HG03108 (cell line): Measurements from ENCODE around the gene MAN1A2.
"Not testable (repeated sequence)": the region's sequence is repeated elsewhere in the genome, so short reads cannot be mapped to it uniquely, and the experiment has no call there.

Experiments
- ATAC-seq: cut with Tn5 transposase; IDR thresholded peaks from one replicate; pipeline ENCODE4 v1.9.1; 2021; ENCODE audit warnings: moderate library complexity; ENCODE audit not compliant: unreplicated experiment

MAN1A2 gene

DNA sequence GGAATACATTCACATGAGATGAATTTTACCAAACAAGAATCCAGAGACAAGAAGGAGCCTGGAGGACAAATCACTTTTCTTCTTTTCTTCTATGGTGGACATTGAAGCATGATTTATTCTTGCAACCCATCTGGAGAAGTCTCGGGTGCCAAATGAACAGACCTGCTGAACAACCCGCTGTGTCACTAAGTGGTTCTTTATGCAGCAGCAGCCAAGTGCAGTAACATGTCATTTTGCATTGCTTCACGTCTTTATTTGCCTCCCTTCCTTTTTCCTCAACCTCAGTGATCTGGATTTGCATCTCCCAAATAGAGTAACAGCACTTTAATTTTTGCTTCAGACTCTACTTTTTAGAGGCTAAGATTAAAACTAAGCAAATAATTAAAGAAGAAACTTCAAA, 188.6 kb downstream of the MAN1A2 start:
- no peak for ATAC-seq

DNA sequence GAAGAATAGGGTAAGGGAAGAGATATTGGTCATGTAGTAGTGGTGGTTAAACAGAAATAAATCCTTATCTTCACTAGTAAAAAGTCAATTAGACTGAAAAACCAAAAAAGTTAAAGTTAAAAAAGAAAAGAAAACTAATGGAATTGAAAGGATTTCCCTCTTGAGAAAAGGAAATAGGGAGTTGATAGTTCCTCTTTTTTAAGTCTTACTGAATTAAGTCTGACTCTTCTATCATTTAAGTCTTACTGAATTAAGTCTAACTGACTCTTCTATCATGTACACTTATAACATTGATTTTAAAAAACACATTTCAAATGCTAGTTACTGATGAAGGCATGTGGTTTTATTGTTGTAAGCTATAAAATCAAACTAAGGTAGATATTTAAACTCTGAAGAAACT, 189.1 kb downstream of the MAN1A2 start:
- ATAC-seq: no peak

DNA sequence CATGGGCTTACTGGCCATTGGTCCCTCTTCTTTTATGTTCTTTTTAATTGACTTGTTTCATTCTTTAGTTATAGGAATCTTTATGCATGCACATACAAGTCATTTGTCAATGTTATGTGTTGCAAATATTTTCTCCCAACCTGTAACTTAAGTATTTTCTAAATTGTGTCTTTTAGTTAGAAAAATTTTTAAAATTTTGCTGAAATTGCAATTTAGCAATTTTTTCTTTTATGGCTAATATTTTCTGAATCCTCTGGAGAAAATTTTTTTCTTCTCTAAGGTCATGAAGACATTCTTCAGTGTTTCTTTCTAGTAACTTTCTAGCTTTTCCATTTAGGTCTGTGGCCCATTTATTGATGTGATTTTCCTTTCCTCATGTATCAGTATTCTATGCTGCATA, 189.7 kb downstream of the MAN1A2 start:
- ATAC-seq: no peak

DNA sequence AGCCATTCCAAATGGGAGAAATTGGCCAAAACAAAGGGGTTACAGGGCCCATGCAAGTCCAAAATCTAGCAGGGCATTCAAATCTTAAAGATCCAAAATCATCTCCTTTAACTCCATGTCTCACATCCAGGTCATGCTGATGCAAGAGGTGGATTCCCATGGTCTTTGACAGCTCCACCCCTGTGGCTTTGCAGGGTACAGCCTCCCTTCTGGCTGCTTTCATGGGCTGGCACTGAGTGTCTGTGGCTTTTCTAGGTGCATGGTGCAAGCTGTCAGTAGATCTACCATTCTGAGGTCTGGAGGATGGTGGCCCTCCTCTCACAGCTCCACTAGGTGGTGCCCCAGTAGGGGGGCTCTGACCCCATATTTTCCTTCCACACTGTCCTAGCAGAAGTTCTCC, 191.2 kb downstream of the MAN1A2 start:
- ATAC-seq: not testable (repeated sequence)

DNA sequence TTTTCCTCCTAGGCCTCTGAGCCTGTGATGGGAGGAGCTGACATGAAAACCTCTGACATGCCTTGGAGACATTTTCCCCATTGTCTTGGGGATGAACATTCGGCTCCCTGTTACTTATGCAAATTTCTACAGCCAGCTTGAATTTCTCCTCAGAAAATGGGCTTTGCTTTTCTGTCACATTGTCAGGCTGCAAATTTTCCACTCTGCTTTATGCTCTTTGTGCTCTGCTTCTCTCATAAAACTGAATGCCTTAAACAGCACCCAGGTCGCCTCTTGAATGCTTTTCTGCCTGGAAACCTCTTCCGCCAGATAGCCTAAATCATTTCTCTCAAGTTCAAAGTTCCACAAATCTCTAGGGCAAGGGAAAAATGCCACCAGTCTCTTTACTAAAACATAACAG, 191.9 kb downstream of the MAN1A2 start:
- ATAC-seq: no peak

DNA sequence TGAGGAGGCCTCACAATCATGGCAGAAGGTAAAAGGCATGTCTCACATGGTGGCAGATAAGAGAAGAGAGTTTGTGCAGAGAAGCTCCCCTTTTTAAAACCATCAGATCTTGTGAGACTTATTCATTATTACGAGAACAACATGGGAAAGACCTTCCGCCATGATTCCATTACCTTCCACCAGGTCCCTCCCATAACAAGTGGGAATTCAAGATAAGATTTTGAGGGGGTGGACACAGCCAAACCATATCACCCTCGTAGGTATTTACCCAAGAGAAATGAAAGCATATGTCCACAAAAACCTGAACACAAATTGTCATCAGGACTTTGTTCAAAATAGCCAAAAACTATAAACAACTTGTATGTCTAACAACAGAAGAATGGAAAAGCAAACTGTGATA, 192.7 kb downstream of the MAN1A2 start:
- ATAC-seq: no peak

DNA sequence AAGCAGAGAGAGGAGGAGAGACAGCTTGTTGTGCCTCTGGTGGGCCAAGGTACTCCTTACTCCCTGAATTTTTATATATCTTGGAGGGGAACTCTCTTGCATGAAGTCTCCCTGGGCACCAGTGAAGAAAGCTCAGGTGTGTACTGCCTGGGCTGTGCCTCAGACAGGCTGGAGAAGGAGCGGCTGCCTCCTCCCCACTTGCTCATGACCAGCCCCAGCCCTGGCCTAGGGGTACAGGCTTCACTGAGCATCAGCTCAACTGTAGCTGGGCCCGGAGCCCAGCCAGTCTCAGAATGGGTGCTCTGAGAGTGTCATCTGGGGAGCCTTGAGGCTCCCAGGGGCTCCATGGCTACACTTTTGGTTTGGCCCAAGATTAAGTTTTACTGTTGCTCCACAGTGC, 193.8 kb downstream of the MAN1A2 start:
- ATAC-seq: no peak

DNA sequence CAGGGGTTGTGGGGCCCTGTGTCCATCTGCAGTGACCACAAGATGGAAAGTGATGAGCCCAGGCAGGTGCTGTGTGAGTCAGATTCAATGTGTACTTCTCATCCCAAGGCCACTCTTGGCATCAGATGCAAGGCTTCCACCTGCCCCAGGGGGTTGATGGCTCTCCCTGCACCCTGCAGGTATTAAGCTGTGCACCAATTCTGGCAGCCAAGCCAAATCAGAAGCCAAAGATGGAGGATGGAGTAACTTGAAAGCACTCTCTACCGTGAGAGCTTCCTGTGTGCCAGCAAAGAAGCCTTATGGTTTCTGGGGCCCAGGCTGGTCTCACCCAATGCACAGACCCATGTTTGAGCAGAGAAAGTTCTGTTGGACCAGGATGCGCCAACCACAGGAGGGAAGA, 194.3 kb downstream of the MAN1A2 start:
- ATAC-seq: no peak

DNA sequence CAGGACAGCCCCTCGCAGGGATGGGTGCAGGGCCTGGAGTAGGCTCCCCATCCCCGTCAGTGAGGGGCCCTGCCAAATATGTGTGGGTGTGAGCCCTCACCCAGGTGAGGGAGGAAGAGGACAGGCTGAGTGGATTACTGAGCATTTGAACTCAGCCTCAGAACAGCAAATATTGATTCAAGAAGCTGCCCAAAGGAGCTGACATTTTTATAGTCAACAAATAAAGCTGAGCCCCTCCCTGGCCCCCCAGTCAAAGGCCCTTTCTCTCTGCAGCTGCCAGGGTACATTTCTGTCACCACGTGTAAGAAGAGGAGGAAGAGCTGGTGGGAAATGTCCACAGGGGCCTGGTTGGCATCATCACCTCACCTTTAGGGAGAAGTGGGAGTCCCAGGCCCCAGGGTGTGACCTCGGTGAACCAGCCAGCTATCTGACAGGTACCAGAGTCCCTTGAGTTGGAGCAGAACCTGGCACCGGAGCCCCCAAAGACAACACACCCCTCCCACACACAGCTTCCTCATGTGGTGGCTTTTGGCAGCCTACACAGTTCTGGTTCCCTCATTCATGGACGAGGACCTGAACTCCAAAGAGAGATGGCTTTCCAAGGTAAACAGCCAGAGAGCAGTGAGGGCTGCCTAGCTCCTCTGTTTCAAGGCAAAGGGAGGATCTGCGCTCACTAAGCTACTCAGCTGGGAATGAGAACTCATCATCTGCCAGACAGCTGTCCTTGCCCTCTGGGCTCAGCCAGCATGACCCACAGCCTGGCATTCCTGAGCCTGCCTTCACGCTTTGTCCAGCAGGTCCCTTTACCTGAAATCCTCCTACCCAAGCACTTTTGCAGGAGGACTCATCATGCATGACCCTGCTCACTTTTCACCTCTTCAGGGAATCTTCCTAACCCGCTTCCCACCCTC, 195.6 kb downstream of the MAN1A2 start:
- ATAC-seq: no peak

DNA sequence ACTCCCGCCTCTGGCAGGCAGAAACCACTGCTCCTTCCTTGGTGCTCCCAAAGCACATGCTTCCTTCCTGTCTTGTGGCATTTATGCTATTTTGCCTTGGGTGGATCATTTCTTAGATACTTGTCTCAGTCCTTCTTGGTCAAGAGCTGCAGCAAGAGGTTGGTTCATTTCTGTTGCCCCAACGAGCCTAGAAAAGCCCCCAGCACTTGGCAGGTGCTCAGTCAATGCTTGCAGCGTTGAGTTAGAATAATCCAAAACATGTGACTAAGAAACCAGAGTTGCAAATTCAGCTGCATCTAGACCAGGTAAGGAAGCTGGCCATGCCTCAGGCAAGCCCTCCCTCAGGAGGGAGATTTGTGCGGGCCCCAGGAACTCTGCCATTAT, 196.2 kb downstream of the MAN1A2 start:
- no peak for ATAC-seq

DNA sequence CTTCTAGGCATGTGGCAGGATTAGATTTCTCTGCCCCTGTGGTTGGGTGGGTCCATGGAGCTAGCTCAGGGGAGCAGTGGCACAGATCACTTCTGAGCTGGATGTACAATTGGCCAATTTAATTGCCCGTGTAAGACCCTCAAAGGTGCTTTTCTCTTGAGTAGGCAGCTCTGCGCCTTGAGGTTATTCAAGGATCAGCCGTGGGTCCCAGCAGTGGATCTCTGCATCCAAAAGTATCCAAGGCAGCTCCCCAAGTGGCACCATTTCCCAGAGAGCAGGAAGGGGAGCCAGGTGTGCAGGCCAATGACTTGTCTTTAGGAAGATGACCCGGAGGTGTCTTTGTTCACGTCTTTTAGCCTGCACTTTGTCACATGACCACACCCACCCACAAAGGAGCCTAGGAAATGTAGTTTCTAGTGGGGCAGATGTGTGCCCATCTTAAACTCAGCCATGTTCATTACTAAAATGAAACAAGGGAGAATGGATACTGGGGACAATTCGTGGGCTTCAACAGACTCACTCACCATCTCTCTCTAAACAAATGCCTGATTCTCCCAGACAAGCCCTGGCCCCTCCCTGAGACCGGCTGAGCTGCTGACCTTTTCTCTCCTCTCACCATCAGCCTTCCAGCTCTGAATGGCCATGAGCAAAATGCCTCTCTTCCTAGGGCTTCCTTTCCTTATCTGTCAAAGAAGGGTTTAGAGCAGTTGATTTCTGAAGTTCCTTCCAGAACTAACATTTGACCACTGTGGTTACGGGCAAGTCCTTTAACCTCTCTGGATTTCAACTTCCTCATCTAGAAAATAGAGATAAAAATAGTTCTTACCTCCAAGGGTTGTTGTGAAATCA, 197.2 kb downstream of the MAN1A2 start:
- ATAC-seq: no peak

DNA sequence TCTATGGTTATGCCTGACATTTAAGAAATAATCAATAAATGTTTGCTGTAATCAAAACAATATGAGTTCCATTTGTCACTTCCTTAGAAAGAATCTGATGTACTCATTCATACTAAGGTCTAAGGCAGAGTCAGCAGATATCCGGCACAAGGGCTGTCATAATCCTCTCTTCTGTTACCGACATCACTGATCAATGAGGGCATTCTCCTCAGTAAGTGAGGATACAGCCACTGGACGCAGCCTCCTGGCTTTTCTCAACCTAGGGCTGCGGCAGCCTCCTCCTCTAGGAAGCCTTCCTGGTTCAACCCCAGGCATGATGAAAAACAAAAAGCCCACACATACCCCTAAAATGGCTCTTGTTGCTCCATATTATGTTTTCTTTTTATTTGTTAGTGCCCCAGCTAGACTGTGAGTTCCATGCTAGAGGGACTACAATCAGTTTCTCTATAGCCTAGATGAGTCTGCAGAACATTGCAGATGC, 197.9 kb downstream of the MAN1A2 start:
- no peak for ATAC-seq

DNA sequence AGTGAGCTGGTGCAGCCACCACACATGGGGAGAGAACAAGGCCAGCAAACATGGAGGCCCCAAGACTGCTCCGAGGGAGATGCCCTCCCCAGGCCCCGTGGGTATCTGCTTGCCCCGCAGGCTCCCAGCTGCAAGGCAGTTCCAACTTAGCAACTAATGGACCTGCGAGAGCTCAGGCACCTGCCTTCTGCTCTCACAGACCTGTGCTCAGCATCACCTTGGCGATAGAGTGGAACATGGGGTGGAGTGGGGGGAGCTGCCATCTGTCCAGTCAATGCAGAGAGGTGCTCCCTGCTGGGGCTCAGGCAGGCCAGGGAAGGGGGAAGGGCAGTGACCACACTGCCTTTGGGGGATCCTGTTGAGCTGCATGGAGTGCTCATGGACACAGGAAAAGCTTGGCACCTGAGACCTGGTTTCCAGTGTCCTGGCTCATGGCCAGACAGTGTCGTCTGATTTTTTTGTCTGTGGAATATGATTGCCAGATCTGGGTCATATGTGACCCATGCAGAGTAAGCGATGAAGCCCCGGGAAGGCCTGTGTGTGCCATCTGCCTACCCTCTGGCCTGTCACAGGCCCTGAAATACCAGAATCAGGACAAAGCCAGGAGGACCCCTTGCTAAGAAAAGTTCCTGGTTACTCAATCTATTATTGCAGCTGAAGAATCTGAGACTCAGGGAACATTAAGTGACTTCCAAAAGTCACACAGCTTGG, 198.7 kb downstream of the MAN1A2 start:
- no peak for ATAC-seq

DNA sequence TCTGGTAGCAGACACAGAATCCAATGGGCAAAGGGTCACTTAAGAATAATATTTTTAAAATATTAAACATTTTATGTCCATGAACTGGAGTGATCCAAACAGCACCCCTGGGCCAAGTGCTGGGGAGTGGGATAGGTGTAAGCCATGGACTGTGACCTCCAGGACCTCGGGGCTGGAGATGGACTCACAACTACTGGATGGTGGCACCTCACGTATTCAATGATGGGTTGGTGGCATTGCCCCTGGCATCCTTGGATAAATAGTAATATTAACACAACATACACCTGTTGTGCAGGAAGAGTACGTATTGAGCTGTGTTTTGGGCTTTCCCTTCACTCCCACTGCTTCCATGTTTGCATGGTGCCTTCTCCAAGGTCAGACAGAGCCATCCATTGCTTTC, 199.3 kb downstream of the MAN1A2 start:
- no peak for ATAC-seq

DNA sequence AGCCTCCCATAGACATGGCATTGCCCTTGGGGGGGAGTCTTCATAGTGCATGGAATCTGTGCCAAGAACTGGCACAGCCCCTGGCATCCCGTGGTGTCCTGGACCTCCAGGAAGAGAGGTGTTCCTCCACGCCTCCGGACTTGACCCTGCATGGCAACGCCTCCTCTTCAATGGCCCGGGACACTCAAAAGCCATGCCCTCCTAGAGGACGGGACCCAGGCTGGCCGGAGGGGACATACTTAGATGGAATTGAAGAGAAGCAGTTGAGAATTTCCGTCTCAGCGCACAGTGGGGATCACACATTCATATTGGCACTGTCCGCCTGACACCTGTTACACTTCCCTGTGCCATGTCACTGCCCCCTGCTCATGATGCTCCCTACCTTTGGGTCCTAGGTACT, 200.2 kb downstream of the MAN1A2 start:
- no peak for ATAC-seq

DNA sequence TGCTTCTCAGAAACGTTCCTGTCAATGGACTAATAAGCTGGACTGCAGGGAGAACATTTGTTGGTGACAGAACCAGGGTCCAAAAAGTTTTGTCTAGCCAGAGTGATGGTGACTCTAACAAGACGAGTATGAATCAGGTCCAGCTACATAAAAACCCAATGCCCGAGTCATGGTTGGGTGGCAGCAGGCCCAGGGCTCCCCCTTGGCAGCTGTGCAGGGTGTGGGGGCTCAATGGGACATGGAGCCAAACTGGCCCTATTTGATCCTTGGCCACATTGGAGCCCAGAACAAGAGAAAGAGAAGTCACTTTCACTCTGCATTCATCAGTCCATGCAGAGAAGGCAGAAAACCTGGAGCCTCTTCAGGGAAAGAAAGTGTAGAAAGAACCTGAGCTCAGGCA, 200.7 kb downstream of the MAN1A2 start:
- ATAC-seq: no peak

DNA sequence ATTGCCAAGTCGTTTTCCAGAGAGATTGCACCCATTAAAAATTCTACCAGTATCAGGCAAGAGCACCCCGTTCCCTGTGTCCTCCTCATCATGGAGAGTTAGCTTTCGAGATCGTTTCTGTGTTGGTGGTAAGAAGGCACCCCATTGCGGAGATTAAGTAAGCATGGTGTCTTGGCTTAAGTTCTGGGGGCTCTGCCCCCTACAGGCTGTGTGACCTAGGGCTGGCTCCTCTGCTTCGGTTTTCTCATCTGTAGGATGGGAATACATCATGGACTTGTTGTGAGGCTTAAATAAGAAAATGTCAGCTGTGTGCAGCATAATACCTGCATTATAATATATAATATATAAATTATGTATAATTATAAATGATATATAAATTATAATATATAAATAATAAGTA, 201.8 kb downstream of the MAN1A2 start:
- no peak for ATAC-seq

DNA sequence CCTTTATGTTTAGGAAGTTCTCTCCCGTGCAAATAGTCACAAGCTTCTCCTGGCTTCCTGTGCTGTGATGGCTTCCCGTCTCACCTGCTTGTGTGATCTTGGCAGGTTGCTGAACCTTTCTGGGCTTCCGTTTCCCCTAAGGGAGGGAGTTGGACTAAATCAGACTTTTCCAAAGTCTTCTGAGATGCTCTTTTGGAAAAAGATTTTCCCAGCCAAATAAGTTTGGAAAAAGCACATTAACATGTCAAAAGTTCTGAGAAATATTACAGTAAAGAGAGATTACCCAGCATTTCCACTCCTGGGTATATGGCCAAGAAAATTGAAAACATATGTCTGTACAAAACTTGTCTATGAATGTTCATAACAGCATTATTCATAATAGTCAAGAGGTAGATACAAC, 202.6 kb downstream of the MAN1A2 start:
- ATAC-seq: no peak

DNA sequence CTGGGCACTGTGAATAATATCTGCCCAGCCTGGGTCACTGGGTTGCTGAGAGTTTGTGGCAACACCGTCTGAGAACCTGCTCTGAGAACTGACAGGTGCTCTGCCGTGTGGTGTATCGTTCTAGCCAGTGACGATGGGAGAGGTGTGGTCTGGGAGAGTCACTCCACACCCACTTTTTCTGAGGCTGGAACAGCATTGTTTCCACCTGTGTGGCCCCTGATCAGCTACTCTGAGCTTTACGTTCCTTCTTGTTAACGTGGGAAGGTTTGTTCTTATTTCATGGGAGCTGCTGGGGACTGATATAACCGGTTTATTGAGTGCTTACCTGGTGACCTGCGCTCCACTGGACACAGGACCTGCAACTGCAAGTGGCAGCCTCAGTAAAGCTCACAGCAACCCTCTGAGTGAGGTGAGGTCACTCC, 203.8 kb downstream of the MAN1A2 start:
- no peak for ATAC-seq

DNA sequence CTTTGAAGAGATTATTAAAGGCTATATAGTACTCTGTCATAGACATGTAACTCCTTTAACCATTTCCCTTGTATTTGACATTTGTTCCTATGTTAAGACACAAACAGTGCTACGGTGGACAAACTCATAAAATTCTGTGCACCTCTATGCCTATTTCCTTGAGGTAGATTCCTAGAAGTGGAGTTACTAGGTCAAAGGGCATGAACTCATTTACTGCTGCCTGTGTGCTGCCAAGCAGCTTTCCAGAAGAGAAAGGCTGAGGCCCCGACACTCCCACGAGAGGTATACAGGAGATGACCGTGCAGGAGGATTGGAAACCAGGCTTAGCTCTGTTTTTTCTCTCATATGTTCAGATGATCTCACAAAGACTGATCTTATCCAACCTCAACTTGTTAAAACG, 204.2 kb downstream of the MAN1A2 start:
- no peak for ATAC-seq

DNA sequence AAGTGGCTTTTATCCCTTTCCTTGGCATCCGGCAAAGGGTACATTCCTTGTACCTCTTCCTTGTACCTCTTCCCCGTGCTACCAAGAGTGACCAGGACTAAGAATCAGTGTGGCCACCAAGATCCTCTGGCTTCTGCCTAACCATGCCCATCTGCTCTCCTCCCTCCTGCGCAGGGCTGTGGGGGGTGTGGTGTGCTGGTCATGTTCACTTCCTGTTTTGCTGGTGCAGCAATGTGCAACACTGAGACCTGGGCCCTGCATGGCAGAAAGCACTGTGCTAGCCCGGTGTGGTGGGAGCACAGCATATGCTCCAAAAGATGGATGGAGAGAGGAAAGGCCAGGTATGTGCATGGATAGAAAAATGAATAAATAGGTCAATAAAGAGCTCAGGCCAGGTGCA, 205.3 kb downstream of the MAN1A2 start:
- no peak for ATAC-seq
